ENCODE results near the gene RNU1-4. TPM values are rescaled to one million over a fixed set of nuclear protein-coding genes. Genes with fewer than 3 reads are reported as not detected.
"Not testable (repeated sequence)": the region's sequence is repeated elsewhere in the genome, so short reads cannot be mapped to it uniquely, and the experiment has no call there.

The RNU1-4 gene
- total and polyA plus RNA-seq, 2 donors from 2014 or later = 26.8 to 8,605 TPM

DNA sequence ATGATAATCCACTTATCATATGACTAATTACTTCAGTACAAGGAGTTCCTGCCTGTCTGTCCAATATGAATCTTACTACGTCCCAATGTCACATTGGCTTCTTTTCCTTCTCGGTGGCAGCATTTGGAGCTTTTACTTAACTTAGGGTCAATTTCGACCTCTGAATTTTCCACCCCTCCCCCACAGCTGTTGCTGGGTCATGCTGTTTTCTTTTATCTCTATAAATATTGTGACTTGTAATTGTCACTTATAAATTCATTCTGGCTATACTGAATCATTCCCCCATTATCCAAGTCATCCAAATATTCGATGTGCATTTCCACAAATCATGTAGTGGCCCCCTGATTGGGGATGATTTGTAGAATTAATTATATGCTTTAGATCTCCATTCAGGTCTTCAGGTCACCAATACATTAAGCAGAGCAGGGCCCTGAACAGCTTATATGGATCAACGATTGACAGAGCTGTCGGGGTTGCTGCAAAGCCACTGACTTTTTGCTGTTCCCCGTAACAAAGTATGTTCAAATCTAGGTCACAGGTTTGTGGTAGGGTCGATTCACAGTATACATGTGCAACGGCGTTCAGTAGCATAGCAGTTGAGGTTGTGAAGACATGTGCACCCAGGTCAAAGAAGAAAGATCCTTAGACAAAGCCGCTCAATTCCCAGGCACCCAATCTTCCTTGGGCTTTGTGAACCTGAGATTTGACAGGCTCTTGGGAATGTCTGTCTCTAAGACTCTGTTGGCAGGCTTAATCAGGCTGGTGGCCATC, 18.3 kb upstream of the RNU1-4 start:
- H3K4me3 ChIP-seq (ENCODE audit: low read length in 3 of 3) = no peak overlapping the region
- H3K27ac ChIP-seq (ENCODE audit: low read depth in 2 of 2, low read length in 2 of 2) = no peak overlapping the region
- peaks cover 6 to 12% (median 11%) of the 10 kb centered on the region in 3 donors for H3K4me1 ChIP-seq (ENCODE audit: control insufficient read depth in 2 of 3, insufficient read depth in 2 of 3, low read depth in 1 of 3, low read length in 3 of 3)
- H3K9ac ChIP-seq (ENCODE audit: low read length in 3 of 3) = no peak overlapping the region
- no peaks in the 10 kb centered on the region for H3K9me3 ChIP-seq (ENCODE audit: control insufficient read depth in 2 of 3, insufficient read depth in 1 of 3, low read length in 3 of 3)
- no peak for FAIRE-seq
- DNase-seq = peak in 2 of 5 donors; percentile 6 to 35
- TF ChIP-seq, protein P1, sequence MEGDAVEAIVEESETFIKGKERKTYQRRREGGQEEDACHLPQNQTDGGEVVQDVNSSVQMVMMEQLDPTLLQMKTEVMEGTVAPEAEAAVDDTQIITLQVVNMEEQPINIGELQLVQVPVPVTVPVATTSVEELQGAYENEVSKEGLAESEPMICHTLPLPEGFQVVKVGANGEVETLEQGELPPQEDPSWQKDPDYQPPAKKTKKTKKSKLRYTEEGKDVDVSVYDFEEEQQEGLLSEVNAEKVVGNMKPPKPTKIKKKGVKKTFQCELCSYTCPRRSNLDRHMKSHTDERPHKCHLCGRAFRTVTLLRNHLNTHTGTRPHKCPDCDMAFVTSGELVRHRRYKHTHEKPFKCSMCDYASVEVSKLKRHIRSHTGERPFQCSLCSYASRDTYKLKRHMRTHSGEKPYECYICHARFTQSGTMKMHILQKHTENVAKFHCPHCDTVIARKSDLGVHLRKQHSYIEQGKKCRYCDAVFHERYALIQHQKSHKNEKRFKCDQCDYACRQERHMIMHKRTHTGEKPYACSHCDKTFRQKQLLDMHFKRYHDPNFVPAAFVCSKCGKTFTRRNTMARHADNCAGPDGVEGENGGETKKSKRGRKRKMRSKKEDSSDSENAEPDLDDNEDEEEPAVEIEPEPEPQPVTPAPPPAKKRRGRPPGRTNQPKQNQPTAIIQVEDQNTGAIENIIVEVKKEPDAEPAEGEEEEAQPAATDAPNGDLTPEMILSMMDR (IDR thresholded peaks at IDR 0.05; ENCODE audit: borderline replicate concordance, extremely low read depth, insufficient read depth) = no peak
- intact Hi-C loops (cut with DNase I) = no loop called here
- no peaks in the 10 kb centered on the region for H3K36me3 ChIP-seq (ENCODE audit: control insufficient read depth in 2 of 3, insufficient read depth in 3 of 3, low read length in 3 of 3)
- peaks cover 2% of the 10 kb centered on the region for H3K27me3 ChIP-seq (ENCODE audit: control insufficient read depth, insufficient read depth, low read length)

DNA sequence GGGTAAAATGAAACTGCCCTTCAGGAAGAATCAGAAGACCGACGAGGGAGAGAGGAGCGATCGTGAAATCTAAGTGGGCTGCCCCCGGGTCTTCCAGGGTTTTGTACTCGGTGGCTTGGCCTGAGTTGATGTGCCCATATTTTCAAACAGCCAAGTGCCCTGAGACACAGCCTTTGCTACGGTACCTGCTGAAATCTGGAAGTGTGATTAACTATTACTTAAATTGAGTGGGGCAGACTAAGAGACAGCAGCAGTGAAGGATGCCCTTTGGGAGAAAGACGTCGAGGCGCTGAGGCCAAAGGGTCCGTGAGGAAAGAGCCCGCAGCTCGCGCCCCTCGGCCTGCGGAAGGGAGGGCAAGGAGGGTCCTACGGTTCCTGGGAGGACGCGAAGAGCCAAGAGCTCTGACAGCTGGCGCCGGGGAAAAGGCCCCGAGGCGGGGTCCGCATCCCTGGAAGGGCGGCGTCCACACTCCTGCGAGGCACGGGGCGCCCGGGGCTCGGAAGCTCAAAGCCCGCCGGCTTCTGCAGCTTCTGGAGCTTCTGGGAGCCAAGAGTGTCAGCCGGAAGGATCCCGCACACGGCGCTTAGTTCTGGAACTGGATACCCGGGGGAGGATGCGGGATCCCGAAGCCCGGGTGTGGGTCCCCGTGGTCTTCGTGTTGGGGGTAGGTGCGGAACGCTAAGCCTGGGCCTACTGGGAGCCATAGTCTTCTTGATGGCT, 15.4 kb upstream of the RNU1-4 start:
- FAIRE-seq = no peak
- peaks cover 2 to 6% (median 4%) of the 10 kb centered on the region in 3 donors for H3K4me1 ChIP-seq (ENCODE audit: control insufficient read depth in 2 of 3, insufficient read depth in 2 of 3, low read depth in 1 of 3, low read length in 3 of 3)
- H3K9ac ChIP-seq (ENCODE audit: low read length in 3 of 3) = no peak overlapping the region
- intact Hi-C loops (cut with DNase I) = no loop called here
- DNase-seq = peak; percentile 62 to 90 (median 80)
- H3K9me3 ChIP-seq (ENCODE audit: control insufficient read depth in 2 of 3, insufficient read depth in 1 of 3, low read length in 3 of 3) = no peaks in the 10 kb centered on the region
- H3K36me3 ChIP-seq (ENCODE audit: control insufficient read depth in 2 of 3, insufficient read depth in 3 of 3, low read length in 3 of 3) = no peaks in the 10 kb centered on the region
- no peak overlapping the region for H3K27ac ChIP-seq (ENCODE audit: low read depth in 2 of 2, low read length in 2 of 2)
- H3K4me3 ChIP-seq (ENCODE audit: low read length in 3 of 3) = no peak overlapping the region
- TF ChIP-seq, protein P1 (IDR thresholded peaks at IDR 0.05; ENCODE audit: borderline replicate concordance, extremely low read depth, insufficient read depth) = no peak
- peaks cover 2% of the 10 kb centered on the region for H3K27me3 ChIP-seq (ENCODE audit: control insufficient read depth, insufficient read depth, low read length)

DNA sequence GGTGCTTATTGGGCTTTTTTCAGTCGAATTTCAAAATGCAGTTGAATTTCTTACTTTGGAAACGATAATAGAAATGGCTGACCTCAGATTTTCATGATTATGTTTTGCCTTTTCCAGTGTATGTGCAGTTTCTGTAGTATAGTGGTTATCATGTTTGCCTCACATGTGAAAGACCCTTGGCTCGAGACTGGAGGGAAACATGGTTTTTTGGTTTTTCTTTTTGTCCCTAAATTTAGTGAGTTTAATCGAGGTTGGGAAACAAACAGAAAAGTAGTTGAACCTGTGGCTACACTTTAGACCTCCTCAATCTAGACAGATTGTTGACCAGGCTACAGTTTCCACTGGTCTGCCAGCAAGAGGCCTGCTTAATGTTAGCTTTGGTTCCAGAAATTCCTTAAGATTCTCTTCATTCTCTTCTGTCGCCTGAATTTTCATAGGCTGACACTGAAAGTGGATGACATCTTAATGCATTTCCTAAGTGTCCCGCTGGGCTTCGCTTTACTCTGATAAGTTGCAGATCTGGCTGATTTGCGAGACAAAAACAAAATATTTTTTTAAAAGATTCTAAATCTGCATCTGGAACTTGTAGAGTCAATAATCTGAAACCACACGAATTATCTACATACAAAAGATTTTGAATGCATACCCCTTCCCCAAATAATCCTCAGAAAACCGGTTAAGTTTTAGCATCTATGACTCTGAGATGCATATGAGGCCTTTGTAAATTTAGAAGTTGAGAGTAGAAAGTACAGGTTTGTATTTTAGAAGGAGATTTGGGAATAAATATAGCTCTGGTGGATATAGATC, 14.7 kb upstream of the RNU1-4 start:
- H3K27me3 ChIP-seq (ENCODE audit: control insufficient read depth, insufficient read depth, low read length); H3K4me3 ChIP-seq (ENCODE audit: low read length in 3 of 3); H3K9ac ChIP-seq (ENCODE audit: low read length in 3 of 3); FAIRE-seq; H3K9me3 ChIP-seq (ENCODE audit: control insufficient read depth in 2 of 3, insufficient read depth in 1 of 3, low read length in 3 of 3); intact Hi-C loops (cut with DNase I); H3K36me3 ChIP-seq (ENCODE audit: control insufficient read depth in 2 of 3, insufficient read depth in 3 of 3, low read length in 3 of 3); H3K4me1 ChIP-seq (ENCODE audit: control insufficient read depth in 2 of 3, insufficient read depth in 2 of 3, low read depth in 1 of 3, low read length in 3 of 3); H3K27ac ChIP-seq (ENCODE audit: low read depth in 2 of 2, low read length in 2 of 2): not testable (repeated sequence)
- DNase-seq = peak in 4 of 5 donors; percentile 8 to 89 (median 42)

All from kidney (tissue), 14 donors.